SK-N-SH treated with all-trans-retinoic acid at 6 μM for 48 hours (cell line): ENCODE data around the gene POGK.

ENCODE experiments used
- BACH2 ChIP-seq: fragments of 250-450 bp; sonication (Bioruptor Pico); IDR thresholded peaks from 2 replicates; pipeline ENCODE4 v1.9.0; 2021; ENCODE audit warnings: mild to moderate bottlenecking, borderline replicate concordance
- CSDC2 ChIP-seq: fragments of 250-450 bp; sonication (Bioruptor Pico); IDR thresholded peaks from 2 replicates; pipeline ENCODE4 v1.5.0; 2020; ENCODE audit warnings: mild to moderate bottlenecking, moderate library complexity
- OSR1 ChIP-seq: fragments of 250-450 bp; sonication (Bioruptor Pico); IDR thresholded peaks from 2 replicates; pipeline ENCODE4 v1.8.0; 2022; ENCODE audit warnings: moderate library complexity, mild to moderate bottlenecking, inconsistent platforms
- PPARA ChIP-seq: fragments of 250-450 bp; sonication (Bioruptor Pico); IDR thresholded peaks from 2 replicates; pipeline ENCODE4 v1.5.0; 2020; ENCODE audit warnings: mild to moderate bottlenecking, borderline replicate concordance
- RARB ChIP-seq: fragments of 250-450 bp; sonication (Bioruptor Pico); IDR thresholded peaks from 2 replicates; pipeline ENCODE4 v1.8.0; 2021; ENCODE audit warnings: mild to moderate bottlenecking, moderate library complexity
- TOX ChIP-seq: fragments of 250-450 bp; sonication (Bioruptor Pico); IDR thresholded peaks from 2 replicates; pipeline ENCODE4 v1.8.0; 2021; ENCODE audit warnings: mild to moderate bottlenecking, moderate library complexity, borderline replicate concordance
- ZC3H10 ChIP-seq: fragments of 250-450 bp; sonication (Bioruptor Pico); IDR thresholded peaks from 2 replicates; pipeline ENCODE4 v1.5.1; 2021; ENCODE audit warnings: mild to moderate bottlenecking, moderate library complexity
- ZFP3 ChIP-seq: fragments of 250-450 bp; sonication (Bioruptor Pico); IDR thresholded peaks from 2 replicates; pipeline ENCODE4 v1.5.0; 2020; ENCODE audit warnings: mild to moderate bottlenecking, moderate library complexity
- ZFP30 ChIP-seq: fragments of 450-650 bp; formaldehyde crosslinking; IDR thresholded peaks from 2 replicates; pipeline ENCODE4 v1.5.0; 2022; ENCODE audit warnings: mild to moderate bottlenecking, moderate library complexity
- TF ChIP-seq, protein P1 (sequence below): fragments of 250-450 bp; sonication (Bioruptor Pico); IDR thresholded peaks from 2 replicates; pipeline ENCODE4 v1.5.0; 2020; ENCODE audit warnings: mild to moderate bottlenecking, moderate library complexity
- TF ChIP-seq, protein P2 (sequence below): fragments of 250-450 bp; sonication (Bioruptor Pico); IDR thresholded peaks from 2 replicates; pipeline ENCODE4 v1.8.0; 2021; ENCODE audit warnings: low read depth, mild to moderate bottlenecking, moderate library complexity, borderline replicate concordance
- TF ChIP-seq, protein P3 (sequence below): fragments of 250-450 bp; sonication (Bioruptor Pico); IDR thresholded peaks from 2 replicates; pipeline ENCODE4 v1.8.0; 2020; ENCODE audit warnings: mild to moderate bottlenecking, moderate library complexity, borderline replicate concordance
- TF ChIP-seq, protein P4 (sequence below): fragments of 250-450 bp; sonication (Bioruptor Pico); IDR thresholded peaks from 2 replicates; pipeline ENCODE4 v1.5.1; 2020; ENCODE audit warnings: low read depth, mild to moderate bottlenecking, moderate library complexity

DNA sequence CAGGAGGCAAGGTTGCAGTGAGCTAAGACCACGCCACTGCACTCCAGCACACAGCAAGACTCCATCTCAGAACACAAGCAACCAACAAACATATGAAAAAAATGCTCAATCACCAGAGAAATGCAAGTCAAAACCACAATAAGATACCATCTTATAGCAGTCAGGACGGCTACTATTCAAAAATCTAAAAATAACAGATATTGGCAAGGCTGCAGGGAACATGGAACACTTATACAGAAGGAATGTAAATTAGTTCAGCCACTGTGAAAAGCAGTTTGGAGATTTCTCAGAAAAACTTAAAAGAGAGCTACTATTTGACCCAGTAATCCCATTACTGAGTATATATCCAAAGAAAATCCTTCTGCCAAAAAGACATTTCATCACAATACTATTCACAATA is 27.6 kb upstream of the POGK start:
- TF ChIP-seq ZFP3 (CRISPR knock-in tag) (no peak), CSDC2 (CRISPR knock-in tag) (no peak), PPARA (no peak), BACH2 (no peak), TOX (CRISPR knock-in tag) (no peak), OSR1 (CRISPR knock-in tag) (no peak), RARB (CRISPR knock-in tag) (no peak), ZFP30 (CRISPR knock-in tag) (no peak), ZC3H10 (no peak)
- TF ChIP-seq, protein P1, sequence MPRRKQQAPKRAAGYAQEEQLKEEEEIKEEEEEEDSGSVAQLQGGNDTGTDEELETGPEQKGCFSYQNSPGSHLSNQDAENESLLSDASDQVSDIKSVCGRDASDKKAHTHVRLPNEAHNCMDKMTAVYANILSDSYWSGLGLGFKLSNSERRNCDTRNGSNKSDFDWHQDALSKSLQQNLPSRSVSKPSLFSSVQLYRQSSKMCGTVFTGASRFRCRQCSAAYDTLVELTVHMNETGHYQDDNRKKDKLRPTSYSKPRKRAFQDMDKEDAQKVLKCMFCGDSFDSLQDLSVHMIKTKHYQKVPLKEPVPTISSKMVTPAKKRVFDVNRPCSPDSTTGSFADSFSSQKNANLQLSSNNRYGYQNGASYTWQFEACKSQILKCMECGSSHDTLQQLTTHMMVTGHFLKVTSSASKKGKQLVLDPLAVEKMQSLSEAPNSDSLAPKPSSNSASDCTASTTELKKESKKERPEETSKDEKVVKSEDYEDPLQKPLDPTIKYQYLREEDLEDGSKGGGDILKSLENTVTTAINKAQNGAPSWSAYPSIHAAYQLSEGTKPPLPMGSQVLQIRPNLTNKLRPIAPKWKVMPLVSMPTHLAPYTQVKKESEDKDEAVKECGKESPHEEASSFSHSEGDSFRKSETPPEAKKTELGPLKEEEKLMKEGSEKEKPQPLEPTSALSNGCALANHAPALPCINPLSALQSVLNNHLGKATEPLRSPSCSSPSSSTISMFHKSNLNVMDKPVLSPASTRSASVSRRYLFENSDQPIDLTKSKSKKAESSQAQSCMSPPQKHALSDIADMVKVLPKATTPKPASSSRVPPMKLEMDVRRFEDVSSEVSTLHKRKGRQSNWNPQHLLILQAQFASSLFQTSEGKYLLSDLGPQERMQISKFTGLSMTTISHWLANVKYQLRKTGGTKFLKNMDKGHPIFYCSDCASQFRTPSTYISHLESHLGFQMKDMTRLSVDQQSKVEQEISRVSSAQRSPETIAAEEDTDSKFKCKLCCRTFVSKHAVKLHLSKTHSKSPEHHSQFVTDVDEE (CRISPR knock-in tag), result no peak
- TF ChIP-seq, protein P2, sequence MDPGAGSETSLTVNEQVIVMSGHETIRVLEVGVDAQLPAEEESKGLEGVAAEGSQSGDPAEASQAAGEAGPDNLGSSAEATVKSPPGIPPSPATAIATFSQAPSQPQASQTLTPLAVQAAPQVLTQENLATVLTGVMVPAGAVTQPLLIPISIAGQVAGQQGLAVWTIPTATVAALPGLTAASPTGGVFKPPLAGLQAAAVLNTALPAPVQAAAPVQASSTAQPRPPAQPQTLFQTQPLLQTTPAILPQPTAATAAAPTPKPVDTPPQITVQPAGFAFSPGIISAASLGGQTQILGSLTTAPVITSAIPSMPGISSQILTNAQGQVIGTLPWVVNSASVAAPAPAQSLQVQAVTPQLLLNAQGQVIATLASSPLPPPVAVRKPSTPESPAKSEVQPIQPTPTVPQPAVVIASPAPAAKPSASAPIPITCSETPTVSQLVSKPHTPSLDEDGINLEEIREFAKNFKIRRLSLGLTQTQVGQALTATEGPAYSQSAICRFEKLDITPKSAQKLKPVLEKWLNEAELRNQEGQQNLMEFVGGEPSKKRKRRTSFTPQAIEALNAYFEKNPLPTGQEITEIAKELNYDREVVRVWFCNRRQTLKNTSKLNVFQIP (CRISPR knock-in tag), result no peak
- TF ChIP-seq, protein P3, sequence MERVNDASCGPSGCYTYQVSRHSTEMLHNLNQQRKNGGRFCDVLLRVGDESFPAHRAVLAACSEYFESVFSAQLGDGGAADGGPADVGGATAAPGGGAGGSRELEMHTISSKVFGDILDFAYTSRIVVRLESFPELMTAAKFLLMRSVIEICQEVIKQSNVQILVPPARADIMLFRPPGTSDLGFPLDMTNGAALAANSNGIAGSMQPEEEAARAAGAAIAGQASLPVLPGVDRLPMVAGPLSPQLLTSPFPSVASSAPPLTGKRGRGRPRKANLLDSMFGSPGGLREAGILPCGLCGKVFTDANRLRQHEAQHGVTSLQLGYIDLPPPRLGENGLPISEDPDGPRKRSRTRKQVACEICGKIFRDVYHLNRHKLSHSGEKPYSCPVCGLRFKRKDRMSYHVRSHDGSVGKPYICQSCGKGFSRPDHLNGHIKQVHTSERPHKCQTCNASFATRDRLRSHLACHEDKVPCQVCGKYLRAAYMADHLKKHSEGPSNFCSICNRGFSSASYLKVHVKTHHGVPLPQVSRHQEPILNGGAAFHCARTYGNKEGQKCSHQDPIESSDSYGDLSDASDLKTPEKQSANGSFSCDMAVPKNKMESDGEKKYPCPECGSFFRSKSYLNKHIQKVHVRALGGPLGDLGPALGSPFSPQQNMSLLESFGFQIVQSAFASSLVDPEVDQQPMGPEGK (CRISPR knock-in tag), result no peak
- TF ChIP-seq, protein P4, sequence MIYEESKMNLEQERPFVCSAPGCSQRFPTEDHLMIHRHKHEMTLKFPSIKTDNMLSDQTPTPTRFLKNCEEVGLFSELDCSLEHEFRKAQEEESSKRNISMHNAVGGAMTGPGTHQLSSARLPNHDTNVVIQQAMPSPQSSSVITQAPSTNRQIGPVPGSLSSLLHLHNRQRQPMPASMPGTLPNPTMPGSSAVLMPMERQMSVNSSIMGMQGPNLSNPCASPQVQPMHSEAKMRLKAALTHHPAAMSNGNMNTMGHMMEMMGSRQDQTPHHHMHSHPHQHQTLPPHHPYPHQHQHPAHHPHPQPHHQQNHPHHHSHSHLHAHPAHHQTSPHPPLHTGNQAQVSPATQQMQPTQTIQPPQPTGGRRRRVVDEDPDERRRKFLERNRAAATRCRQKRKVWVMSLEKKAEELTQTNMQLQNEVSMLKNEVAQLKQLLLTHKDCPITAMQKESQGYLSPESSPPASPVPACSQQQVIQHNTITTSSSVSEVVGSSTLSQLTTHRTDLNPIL (CRISPR knock-in tag), result no peak
